Peyer's patch (tissue), 4 donors: ENCODE results near the gene ZNF778. TPM values are rescaled to one million over a fixed set of nuclear protein-coding genes. Genes with fewer than 3 reads are reported as not detected.
"Not testable (repeated sequence)": the region's sequence is repeated elsewhere in the genome, so short reads cannot be mapped to it uniquely, and the experiment has no call there.

Experiments used
- DNase-seq, 3 donors: peaks; one replicate each; pipeline ENCODE4 v3.0.0-alpha.2; 2017 to 2019
- H3K27ac ChIP-seq, 4 donors: fragments of 200-600 bp; sonication (generic); one replicate each; pipeline ENCODE4 v1.5.1; 2016 to 2019
- H3K27me3 ChIP-seq, 2 donors: fragments of 200-600 bp; sonication (generic); one replicate each; pipeline ENCODE4 v1.5.1; 2019
- H3K36me3 ChIP-seq, 3 donors: fragments of 200-600 bp; sonication (generic); one replicate each; pipeline ENCODE4 v1.5.1; 2016 to 2019
- H3K4me1 ChIP-seq, 4 donors: fragments of 200-600 bp; sonication (generic); one replicate each; pipeline ENCODE4 v1.5.1; 2016 to 2019
- H3K4me3 ChIP-seq, 4 donors: fragments of 200-600 bp; sonication (generic); 1 replicate in 3 of 4; 2 replicates in 1 of 4; pipeline ENCODE4 v1.5.1; 2016 to 2019; ENCODE audit warnings: mild to moderate bottlenecking in 1 of 4
- H3K9me3 ChIP-seq, 4 donors: fragments of 200-600 bp; sonication (generic); one replicate each; pipeline ENCODE4 v1.5.1; 2016 to 2019; ENCODE audit warnings: mild to moderate bottlenecking in 1 of 4
- POLR2A ChIP-seq, 2 donors: fragments of 450-650 bp; IDR thresholded peaks; one replicate each; pipeline ENCODE4 v1.5.1; 2017; ENCODE audit warnings: antibody characterized with exemption in 2 of 2, mild to moderate bottlenecking in 2 of 2, moderate library complexity in 2 of 2
- total RNA-seq, 4 donors: library from RNA; depleted of rRNA; stranded (reverse); fragments of >200 nt; gene quantifications; one replicate each; pipeline ENCODE4 v1.1.0, GENCODE V29; 2016
- TF ChIP-seq, protein P1 (sequence below), 6 experiments: fragments of 450-650 bp in 4 of 6; fragments of 200-600 bp in 2 of 6; sonication (generic) in 1 of 6; IDR thresholded peaks; one replicate each; pipeline ENCODE4 v1.5.1; 2017 to 2019; ENCODE audit warnings: antibody characterized with exemption in 6 of 6, mild to moderate bottlenecking in 3 of 6, moderate library complexity in 1 of 6

ZNF778 gene
- total RNA-seq, 4 donors from 2014 or later: 4.1 to 16.9 (median 10.7) TPM

GRCh38 chr16:89191901-89192185 lies 25.7 kb upstream of the ZNF778 start:
- H3K9me3 ChIP-seq: no peaks in the 10 kb centered on the region
- no peaks in the 10 kb centered on the region for H3K36me3 ChIP-seq
- no peak for DNase-seq
- peak overlapping the region in 1 of 4 donors; percentile 17 for H3K27ac ChIP-seq
- TF ChIP-seq, protein P1, sequence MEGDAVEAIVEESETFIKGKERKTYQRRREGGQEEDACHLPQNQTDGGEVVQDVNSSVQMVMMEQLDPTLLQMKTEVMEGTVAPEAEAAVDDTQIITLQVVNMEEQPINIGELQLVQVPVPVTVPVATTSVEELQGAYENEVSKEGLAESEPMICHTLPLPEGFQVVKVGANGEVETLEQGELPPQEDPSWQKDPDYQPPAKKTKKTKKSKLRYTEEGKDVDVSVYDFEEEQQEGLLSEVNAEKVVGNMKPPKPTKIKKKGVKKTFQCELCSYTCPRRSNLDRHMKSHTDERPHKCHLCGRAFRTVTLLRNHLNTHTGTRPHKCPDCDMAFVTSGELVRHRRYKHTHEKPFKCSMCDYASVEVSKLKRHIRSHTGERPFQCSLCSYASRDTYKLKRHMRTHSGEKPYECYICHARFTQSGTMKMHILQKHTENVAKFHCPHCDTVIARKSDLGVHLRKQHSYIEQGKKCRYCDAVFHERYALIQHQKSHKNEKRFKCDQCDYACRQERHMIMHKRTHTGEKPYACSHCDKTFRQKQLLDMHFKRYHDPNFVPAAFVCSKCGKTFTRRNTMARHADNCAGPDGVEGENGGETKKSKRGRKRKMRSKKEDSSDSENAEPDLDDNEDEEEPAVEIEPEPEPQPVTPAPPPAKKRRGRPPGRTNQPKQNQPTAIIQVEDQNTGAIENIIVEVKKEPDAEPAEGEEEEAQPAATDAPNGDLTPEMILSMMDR (IDR thresholded peaks at IDR 0.05): no peak
- TF ChIP-seq POLR2A (IDR thresholded peaks at IDR 0.05): no peak
- peak overlapping the region; percentile 35 to 52 (median 49) for H3K4me3 ChIP-seq
- no peaks in the 10 kb centered on the region for H3K27me3 ChIP-seq
- H3K4me1 ChIP-seq: peaks cover 0 to 10% (median 3%) of the 10 kb centered on the region in 4 donors

- Histone ChIP-seq H3K27ac (peak overlapping the region in 1 of 4 donors; percentile 17), H3K4me3 (peak overlapping the region; percentile 35 to 52 (median 49))
- peak in 2 of 3 donors; percentile 68 to 79 for DNase-seq
Observed at GRCh38 chr16:89192186-89192955, 25.1 kb upstream of the ZNF778 start.

DNA sequence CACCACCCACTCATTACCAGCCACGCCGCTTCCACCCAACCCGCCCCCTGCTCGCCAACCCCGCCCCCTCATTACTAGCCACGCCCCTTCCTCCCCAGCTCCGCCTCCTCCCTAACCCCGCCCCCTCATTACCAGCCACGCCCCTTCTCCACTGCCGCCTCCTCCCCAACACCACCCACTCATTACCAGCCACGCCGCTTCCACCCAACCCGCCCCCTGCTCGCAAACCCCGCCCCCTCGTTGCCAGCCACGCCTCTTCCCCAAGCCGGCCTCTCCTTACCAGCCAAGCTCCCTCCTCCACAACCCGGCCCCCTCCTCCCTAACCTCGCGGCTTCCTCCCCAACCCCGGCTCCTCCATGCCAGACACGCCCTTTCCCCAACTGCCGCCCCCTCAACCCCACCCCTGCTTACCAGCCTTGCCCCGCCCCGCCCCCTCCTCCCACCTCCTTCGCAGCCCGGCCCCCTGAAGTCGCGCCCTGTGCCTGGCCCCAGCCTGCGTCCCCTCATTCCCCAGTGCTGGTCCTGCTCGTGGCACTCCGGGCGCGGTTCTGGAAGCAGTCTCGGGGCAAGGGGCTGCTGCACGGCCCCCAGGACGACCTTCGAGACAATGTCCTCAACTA lies 24.4 kb upstream of the ZNF778 start:
- Histone ChIP-seq H3K27ac (no peak overlapping the region), H3K4me1 (peaks cover 0 to 10% (median 3%) of the 10 kb centered on the region in 4 donors), H3K27me3 (no peaks in the 10 kb centered on the region), H3K4me3 (no peak overlapping the region), H3K36me3 (no peaks in the 10 kb centered on the region), H3K9me3 (no peaks in the 10 kb centered on the region)
- TF ChIP-seq, protein P1 (IDR thresholded peaks at IDR 0.05): no peak
- TF ChIP-seq POLR2A (IDR thresholded peaks at IDR 0.05): no peak
- DNase-seq: peak in 1 of 3 donors; percentile 53

More at GRCh38 chr16:89192186-89192955, 25.1 kb upstream of the ZNF778 start:
- H3K36me3 ChIP-seq, H3K27me3 ChIP-seq, H3K9me3 ChIP-seq: not testable (repeated sequence)
- peaks cover 0 to 10% (median 3%) of the 10 kb centered on the region in 4 donors for H3K4me1 ChIP-seq

DNA sequence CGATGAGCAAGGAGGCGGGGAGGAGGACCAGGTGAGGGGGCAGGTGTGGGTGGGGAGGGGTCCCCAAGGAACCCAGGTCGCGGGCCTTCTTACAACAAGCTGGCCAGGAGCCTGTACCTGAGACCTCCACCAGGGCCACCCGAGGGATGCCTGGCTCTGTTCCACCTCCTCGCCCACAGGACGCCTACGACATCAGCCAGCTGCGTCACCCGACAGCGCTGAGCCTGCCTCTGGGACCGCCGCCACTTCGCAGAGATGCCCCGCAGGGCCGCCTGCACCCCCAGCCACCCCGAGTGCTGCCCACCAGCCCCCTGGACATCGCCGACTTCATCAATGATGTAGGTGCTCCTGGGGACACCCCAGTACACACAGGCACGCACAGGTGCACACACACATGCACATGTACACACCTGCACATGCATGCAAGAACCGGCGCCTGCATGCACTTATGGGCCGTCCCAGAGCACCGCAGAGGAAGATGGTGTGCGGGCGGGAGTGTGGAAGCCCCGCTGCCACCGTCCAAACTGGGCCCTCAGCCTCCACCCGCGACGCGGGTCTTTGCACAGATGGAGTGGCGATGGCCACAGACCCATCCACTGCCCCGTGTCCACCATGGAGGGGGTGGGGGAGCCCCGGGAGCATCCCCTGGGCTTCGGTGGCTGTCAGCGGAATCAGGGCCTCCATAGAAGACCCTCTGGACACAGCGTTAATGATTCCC lies 23.8 kb upstream of the ZNF778 start:
- Histone ChIP-seq H3K27ac (no peak overlapping the region), H3K27me3 (peaks cover 0 to 2% of the 10 kb centered on the region in 2 donors), H3K36me3 (no peaks in the 10 kb centered on the region), H3K9me3 (no peaks in the 10 kb centered on the region), H3K4me1 (peaks cover 0 to 10% (median 3%) of the 10 kb centered on the region in 4 donors), H3K4me3 (no peak overlapping the region)
- TF ChIP-seq, protein P1 (IDR thresholded peaks at IDR 0.05): no peak
- TF ChIP-seq POLR2A (IDR thresholded peaks at IDR 0.05): no peak
- peak in 1 of 3 donors; percentile 46 for DNase-seq

GRCh38 chr16:89194340-89195311 lies 22.9 kb upstream of the ZNF778 start:
- Histone ChIP-seq H3K27ac (no peak overlapping the region), H3K4me3 (no peak overlapping the region), H3K27me3 (peaks cover 0 to 11% of the 10 kb centered on the region in 2 donors), H3K9me3 (no peaks in the 10 kb centered on the region), H3K36me3 (no peaks in the 10 kb centered on the region), H3K4me1 (peaks cover 0 to 12% (median 3%) of the 10 kb centered on the region in 4 donors)
- peak in 1 of 3 donors; percentile 45 for DNase-seq
- TF ChIP-seq POLR2A (IDR thresholded peaks at IDR 0.05): no peak
- TF ChIP-seq, protein P1 (IDR thresholded peaks at IDR 0.05): no peak
